ENCODE data around the gene HINFP. TPM values are rescaled to one million over a fixed set of nuclear protein-coding genes. Genes with fewer than 3 reads are reported as not detected.

The HINFP gene
- total RNA-seq, 1 donor from 2014 or later: 58.1 TPM

GRCh38 chr11:119118227-119118626 is 3.2 kb upstream of the HINFP start:
- Mint-ChIP-seq H3K4me3 (ENCODE audit: unreplicated experiment) (no peak overlapping the region), H3K9me3 (ENCODE audit: unreplicated experiment) (peaks cover 7% of the 10 kb centered on the region), H3K27me3 (ENCODE audit: unreplicated experiment) (peaks cover 3% of the 10 kb centered on the region), H3K36me3 (ENCODE audit: unreplicated experiment) (peaks cover 5% of the 10 kb centered on the region), H3K4me1 (ENCODE audit: low read depth, unreplicated experiment) (peaks cover 18% of the 10 kb centered on the region), H3K27ac (ENCODE audit: unreplicated experiment) (no peak overlapping the region)
- DNase-seq: no peak
- TF ChIP-seq, protein P1, sequence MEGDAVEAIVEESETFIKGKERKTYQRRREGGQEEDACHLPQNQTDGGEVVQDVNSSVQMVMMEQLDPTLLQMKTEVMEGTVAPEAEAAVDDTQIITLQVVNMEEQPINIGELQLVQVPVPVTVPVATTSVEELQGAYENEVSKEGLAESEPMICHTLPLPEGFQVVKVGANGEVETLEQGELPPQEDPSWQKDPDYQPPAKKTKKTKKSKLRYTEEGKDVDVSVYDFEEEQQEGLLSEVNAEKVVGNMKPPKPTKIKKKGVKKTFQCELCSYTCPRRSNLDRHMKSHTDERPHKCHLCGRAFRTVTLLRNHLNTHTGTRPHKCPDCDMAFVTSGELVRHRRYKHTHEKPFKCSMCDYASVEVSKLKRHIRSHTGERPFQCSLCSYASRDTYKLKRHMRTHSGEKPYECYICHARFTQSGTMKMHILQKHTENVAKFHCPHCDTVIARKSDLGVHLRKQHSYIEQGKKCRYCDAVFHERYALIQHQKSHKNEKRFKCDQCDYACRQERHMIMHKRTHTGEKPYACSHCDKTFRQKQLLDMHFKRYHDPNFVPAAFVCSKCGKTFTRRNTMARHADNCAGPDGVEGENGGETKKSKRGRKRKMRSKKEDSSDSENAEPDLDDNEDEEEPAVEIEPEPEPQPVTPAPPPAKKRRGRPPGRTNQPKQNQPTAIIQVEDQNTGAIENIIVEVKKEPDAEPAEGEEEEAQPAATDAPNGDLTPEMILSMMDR (IDR thresholded peaks at IDR 0.05; ENCODE audit: partially characterized antibody, unreplicated experiment): no peak

GRCh38 chr11:119118946-119119345 is 2.4 kb upstream of the HINFP start:
- peaks cover 5% of the 10 kb centered on the region for H3K36me3 Mint-ChIP-seq (ENCODE audit: unreplicated experiment)
- H3K27ac Mint-ChIP-seq (ENCODE audit: unreplicated experiment): no peak overlapping the region
- H3K9me3 Mint-ChIP-seq (ENCODE audit: unreplicated experiment): peaks cover 7% of the 10 kb centered on the region
- TF ChIP-seq, protein P1 (IDR thresholded peaks at IDR 0.05; ENCODE audit: partially characterized antibody, unreplicated experiment): no peak
- DNase-seq: no peak
- peaks cover 3% of the 10 kb centered on the region for H3K27me3 Mint-ChIP-seq (ENCODE audit: unreplicated experiment)
- H3K4me1 Mint-ChIP-seq (ENCODE audit: low read depth, unreplicated experiment): peaks cover 18% of the 10 kb centered on the region
- H3K4me3 Mint-ChIP-seq (ENCODE audit: unreplicated experiment): no peak overlapping the region

- Mint-ChIP-seq H3K4me1 (ENCODE audit: low read depth, unreplicated experiment) (peaks cover 18% of the 10 kb centered on the region), H3K4me3 (ENCODE audit: unreplicated experiment) (peak overlapping the region; percentile 99), H3K27me3 (ENCODE audit: unreplicated experiment) (peaks cover 3% of the 10 kb centered on the region), H3K36me3 (ENCODE audit: unreplicated experiment) (no peaks in the 10 kb centered on the region), H3K9me3 (ENCODE audit: unreplicated experiment) (peaks cover 7% of the 10 kb centered on the region), H3K27ac (ENCODE audit: unreplicated experiment) (peak overlapping the region; percentile 89)
- TF ChIP-seq, protein P1 (IDR thresholded peaks at IDR 0.05; ENCODE audit: partially characterized antibody, unreplicated experiment): no peak
- DNase-seq: no peak
Observed at GRCh38 chr11:119120639-119121007, 757 bp upstream of the HINFP start.

- H3K27ac Mint-ChIP-seq (ENCODE audit: unreplicated experiment): peak overlapping the region; percentile 90
- no peak for DNase-seq
- peaks cover 3% of the 10 kb centered on the region for H3K27me3 Mint-ChIP-seq (ENCODE audit: unreplicated experiment)
- no peaks in the 10 kb centered on the region for H3K36me3 Mint-ChIP-seq (ENCODE audit: unreplicated experiment)
- TF ChIP-seq, protein P1 (IDR thresholded peaks at IDR 0.05; ENCODE audit: partially characterized antibody, unreplicated experiment): no peak
- H3K9me3 Mint-ChIP-seq (ENCODE audit: unreplicated experiment): peaks cover 7% of the 10 kb centered on the region
- peak overlapping the region; percentile 99 for H3K4me3 Mint-ChIP-seq (ENCODE audit: unreplicated experiment)
- peaks cover 18% of the 10 kb centered on the region for H3K4me1 Mint-ChIP-seq (ENCODE audit: low read depth, unreplicated experiment)
Observed at GRCh38 chr11:119121811-119122124, 388 bp downstream of the HINFP start.

GRCh38 chr11:119125821-119126220 is 4.4 kb downstream of the HINFP start:
- Mint-ChIP-seq H3K36me3 (ENCODE audit: unreplicated experiment) (no peaks in the 10 kb centered on the region), H3K4me3 (ENCODE audit: unreplicated experiment) (no peak overlapping the region), H3K9me3 (ENCODE audit: unreplicated experiment) (peaks cover 2% of the 10 kb centered on the region), H3K27me3 (ENCODE audit: unreplicated experiment) (peaks cover 1% of the 10 kb centered on the region), H3K4me1 (ENCODE audit: low read depth, unreplicated experiment) (peaks cover 11% of the 10 kb centered on the region), H3K27ac (ENCODE audit: unreplicated experiment) (no peak overlapping the region)
- no peak for DNase-seq
- TF ChIP-seq, protein P1 (IDR thresholded peaks at IDR 0.05; ENCODE audit: partially characterized antibody, unreplicated experiment): no peak
